ENCODE results near the gene PLOD2. TPM values are rescaled to one million over a fixed set of nuclear protein-coding genes. Genes with fewer than 3 reads are reported as not detected.

PLOD2 gene
- total RNA-seq, result 100 to 1,000 TPM; 110 to 171 (median 156) TPM

DNA sequence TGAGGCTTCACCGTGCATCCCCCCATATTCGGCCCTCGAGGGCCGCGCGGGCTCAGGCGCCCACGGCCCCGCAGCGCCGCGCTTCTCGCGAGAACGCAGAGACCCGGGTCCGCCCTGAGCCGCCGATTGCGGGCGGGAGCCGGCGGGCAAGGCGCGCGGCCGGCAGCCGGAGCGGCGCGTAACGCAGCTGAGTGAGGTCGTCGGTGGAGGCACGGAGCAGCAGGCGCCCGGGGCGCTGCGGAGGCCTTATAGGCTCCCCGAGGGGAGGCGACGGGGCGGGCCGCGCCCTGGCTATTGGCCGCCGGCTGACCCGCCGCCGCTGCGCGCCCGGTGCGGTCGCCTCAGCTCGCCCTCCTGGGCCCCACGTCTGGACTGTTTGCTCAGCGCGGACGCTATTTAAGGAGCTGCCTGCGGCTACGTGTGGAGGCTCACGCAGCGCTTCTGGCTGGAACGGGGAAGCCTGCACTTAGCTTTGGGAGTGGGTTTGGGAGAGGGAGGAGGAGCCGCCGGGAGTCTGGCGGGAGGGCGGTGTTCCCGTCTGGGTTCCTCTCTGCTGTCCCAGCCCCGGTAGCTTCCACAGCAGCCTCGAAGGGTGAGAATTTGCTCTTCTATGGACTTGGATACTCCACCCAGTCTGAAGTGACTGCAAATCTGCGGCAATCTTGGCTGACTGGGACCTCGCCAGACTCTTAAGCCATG, at the start of gene PLOD2:
Gene PLOD2 (minus strand): TSS at position 221 of the 699 bp plus-strand sequence. CDS start 195 bp downstream, at position 26.
- DNase-seq, result peak; percentile 85 to 87
- Histone ChIP-seq H3K4me1 (peaks cover 52 to 63% of the 10 kb centered on the region in 2 donors), H3K27ac (peak within 1 kb of the TSS; percentile 95 to 97 (median 96)), H3K27me3 (no peaks in the 10 kb centered on the region), H3K36me3 (no peaks in the 10 kb centered on the region), H3K9me3 (no peaks in the 10 kb centered on the region), H3K4me3 (replicated peaks in 1 of 3) (peak within 1 kb of the TSS; percentile 69 to 86 (median 70))
- peak; percentile 75 to 99 for TF ChIP-seq POLR2A (IDR thresholded peaks at IDR 0.05)
- TF ChIP-seq, protein P1, sequence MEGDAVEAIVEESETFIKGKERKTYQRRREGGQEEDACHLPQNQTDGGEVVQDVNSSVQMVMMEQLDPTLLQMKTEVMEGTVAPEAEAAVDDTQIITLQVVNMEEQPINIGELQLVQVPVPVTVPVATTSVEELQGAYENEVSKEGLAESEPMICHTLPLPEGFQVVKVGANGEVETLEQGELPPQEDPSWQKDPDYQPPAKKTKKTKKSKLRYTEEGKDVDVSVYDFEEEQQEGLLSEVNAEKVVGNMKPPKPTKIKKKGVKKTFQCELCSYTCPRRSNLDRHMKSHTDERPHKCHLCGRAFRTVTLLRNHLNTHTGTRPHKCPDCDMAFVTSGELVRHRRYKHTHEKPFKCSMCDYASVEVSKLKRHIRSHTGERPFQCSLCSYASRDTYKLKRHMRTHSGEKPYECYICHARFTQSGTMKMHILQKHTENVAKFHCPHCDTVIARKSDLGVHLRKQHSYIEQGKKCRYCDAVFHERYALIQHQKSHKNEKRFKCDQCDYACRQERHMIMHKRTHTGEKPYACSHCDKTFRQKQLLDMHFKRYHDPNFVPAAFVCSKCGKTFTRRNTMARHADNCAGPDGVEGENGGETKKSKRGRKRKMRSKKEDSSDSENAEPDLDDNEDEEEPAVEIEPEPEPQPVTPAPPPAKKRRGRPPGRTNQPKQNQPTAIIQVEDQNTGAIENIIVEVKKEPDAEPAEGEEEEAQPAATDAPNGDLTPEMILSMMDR (IDR thresholded peaks at IDR 0.05), result peak in 1 of 6 experiments; percentile 4
- intact Hi-C loops (cut with DNase I), result no loop called here
- 0 to 2% methylated on average over 11 to 12 of the region's 74 CpGs for WGBS, 2 donors

DNA sequence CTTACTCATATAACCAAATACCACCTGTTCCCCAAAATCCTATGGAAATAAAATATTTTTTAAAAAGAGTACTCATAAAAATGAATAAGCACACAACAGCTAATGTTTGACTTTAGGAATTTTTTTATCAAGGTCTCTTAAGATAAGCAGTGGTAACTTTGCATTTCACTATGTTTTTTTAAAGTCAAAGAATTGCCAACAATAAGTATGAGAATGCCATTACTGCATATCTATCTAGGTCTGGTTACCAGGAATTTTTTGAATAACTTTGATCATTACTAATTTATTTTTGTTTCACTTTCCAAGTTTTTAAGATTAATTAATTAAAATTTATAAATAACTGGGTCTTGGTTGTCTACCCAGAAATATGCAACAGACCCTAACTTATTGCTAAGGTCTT, 48.4 kb upstream of the PLOD2 start:
- H3K27me3 ChIP-seq, result no peaks in the 10 kb centered on the region
- intact Hi-C loops (cut with DNase I), result no loop called here
- TF ChIP-seq POLR2A (IDR thresholded peaks at IDR 0.05), result no peak
- TF ChIP-seq, protein P1 (IDR thresholded peaks at IDR 0.05), result no peak
- H3K27ac ChIP-seq, result no peak overlapping the region
- no peaks in the 10 kb centered on the region for H3K9me3 ChIP-seq
- no peak overlapping the region for H3K4me3 ChIP-seq (replicated peaks in 1 of 3)
- no peak for DNase-seq
- H3K4me1 ChIP-seq, result no peaks in the 10 kb centered on the region
- peaks cover 4 to 8% of the 10 kb centered on the region in 2 donors for H3K36me3 ChIP-seq

DNA sequence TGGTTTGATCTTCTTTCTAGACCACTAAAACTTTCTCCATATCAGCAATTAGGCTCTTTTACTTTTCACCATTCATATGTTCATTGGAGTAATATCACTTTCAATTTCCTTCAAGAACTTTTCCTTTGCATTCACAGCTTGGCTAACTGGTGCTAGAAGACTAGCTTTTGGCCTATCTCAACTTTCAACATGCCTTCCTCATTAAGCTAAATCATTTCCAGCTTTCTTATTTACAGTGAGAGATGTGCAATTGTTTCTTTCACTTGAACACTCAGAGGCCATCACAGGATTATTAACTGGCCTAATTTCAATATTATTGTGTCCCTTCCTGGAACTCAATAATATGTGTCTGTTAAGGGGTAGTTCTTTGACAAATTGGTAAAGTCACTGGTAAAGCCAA, 42.8 kb upstream of the PLOD2 start:
- no peak for TF ChIP-seq POLR2A (IDR thresholded peaks at IDR 0.05)
- TF ChIP-seq, protein P1 (IDR thresholded peaks at IDR 0.05), result no peak
- intact Hi-C loops (cut with DNase I), result no loop called here
- no peak overlapping the region for H3K4me3 ChIP-seq (replicated peaks in 1 of 3)
- DNase-seq, result no peak
- no peaks in the 10 kb centered on the region for H3K27me3 ChIP-seq
- no peak overlapping the region for H3K27ac ChIP-seq
- no peaks in the 10 kb centered on the region for H3K9me3 ChIP-seq
- peaks cover 4 to 8% of the 10 kb centered on the region in 2 donors for H3K36me3 ChIP-seq
- H3K4me1 ChIP-seq, result no peaks in the 10 kb centered on the region

DNA sequence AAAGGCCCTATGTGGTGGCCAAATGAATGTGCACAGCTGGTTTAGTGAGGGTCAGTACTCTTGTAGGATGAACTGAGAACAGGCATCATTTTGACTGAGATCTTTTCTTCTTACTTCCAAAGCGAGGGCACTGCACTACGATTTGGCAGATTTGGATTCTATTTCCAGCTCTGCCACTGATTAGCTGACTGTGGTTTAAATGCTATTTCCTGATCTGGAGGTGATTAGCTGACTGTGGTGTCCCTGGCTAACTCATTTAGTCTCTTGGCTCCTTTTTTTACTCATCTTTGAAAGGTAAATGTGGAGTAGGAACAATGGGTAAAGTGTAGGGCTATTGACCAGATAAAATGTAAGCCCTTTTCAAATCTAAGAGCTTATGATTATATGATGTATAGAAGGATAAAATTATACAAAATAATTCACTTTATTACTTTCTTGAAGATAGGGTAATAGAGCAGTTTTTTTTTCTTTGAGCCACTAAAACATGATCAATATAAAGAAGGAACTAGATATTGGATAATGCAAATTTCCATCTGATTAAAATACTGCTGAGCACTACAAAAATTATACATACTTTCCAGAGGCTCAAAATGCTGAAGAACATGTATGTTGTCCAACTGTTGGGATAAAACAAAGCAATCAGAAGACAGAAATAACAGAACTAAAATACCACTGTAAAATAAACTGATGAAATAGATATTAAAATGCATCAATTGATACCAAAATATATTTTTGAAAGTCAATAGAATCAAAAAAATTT, 39.7 kb upstream of the PLOD2 start:
- Histone ChIP-seq H3K27ac (no peak overlapping the region), H3K4me1 (peaks cover 0 to under 1% of the 10 kb centered on the region in 2 donors), H3K36me3 (peaks cover 0 to 3% of the 10 kb centered on the region in 2 donors), H3K27me3 (no peaks in the 10 kb centered on the region), H3K9me3 (no peaks in the 10 kb centered on the region), H3K4me3 (replicated peaks in 1 of 3) (no peak overlapping the region)
- TF ChIP-seq, protein P1 (IDR thresholded peaks at IDR 0.05), result no peak
- no peak for TF ChIP-seq POLR2A (IDR thresholded peaks at IDR 0.05)
- WGBS, 2 donors, result 73 to 80% methylated on average over 2 of the region's 2 CpGs
- intact Hi-C loops (cut with DNase I), result no loop called here
- DNase-seq, result no peak

DNA sequence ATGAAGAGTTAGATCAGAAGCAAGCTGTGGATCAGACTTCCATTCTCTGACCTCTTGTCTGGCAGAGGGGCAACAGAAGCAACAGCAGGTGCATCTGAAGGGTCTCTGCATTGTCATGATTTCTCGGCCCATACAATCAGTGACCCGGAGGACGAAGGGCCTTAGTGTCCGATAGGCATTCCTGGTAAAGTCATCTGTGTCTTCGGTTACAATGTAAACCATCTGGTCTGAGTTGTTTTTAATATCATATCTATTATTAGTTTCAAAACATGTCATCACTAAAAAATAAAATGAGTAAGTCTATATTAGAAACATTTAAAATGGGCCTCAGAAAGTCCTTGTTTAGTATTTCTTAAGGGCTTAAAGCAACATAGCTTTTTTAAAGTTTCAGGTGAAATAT, 38.8 kb upstream of the PLOD2 start:
- Histone ChIP-seq H3K36me3 (peaks cover 0 to under 1% of the 10 kb centered on the region in 2 donors), H3K27ac (no peak overlapping the region), H3K4me3 (replicated peaks in 1 of 3) (no peak overlapping the region), H3K4me1 (peaks cover 0 to 4% of the 10 kb centered on the region in 2 donors), H3K27me3 (no peaks in the 10 kb centered on the region), H3K9me3 (no peaks in the 10 kb centered on the region)
- TF ChIP-seq POLR2A (IDR thresholded peaks at IDR 0.05), result no peak
- TF ChIP-seq, protein P1 (IDR thresholded peaks at IDR 0.05), result no peak
- intact Hi-C loops (cut with DNase I), result no loop called here
- WGBS, 2 donors, result 98 to 99% methylated on average over 5 of the region's 5 CpGs
- DNase-seq, result no peak

Measured in thyroid gland (tissue), 4 donors.